HUES6 (cell line): ENCODE measurements around the gene KCND3.

ENCODE experiments used
- H3K27ac ChIP-seq: 2 replicates; pipeline ENCODE4 v1.7.0; 2013; ENCODE audit warnings: low read depth, mild to moderate bottlenecking, low read length, inconsistent platforms
- H3K27me3 ChIP-seq: 2 replicates; pipeline ENCODE4 v1.6.1; 2013; ENCODE audit warnings: low read length; ENCODE audit not compliant: control insufficient read depth, insufficient read depth
- H3K36me3 ChIP-seq: 2 replicates; pipeline ENCODE4 v1.6.1; 2013; ENCODE audit warnings: low read length; ENCODE audit not compliant: control insufficient read depth, insufficient read depth
- H3K4me1 ChIP-seq: 2 replicates; pipeline ENCODE4 v1.6.1; 2013; ENCODE audit warnings: low read length; ENCODE audit not compliant: control insufficient read depth, insufficient read depth
- H3K4me3 ChIP-seq: 2 replicates; pipeline ENCODE4 v1.5.1; 2013; ENCODE audit warnings: low read depth, low read length
- H3K9ac ChIP-seq: one replicate; pipeline ENCODE4 v1.6.1; 2013; ENCODE audit warnings: mild to moderate bottlenecking, low read length
- H3K9me3 ChIP-seq: 2 replicates; pipeline ENCODE4 v1.6.1; 2013; ENCODE audit warnings: low read depth, low read length; ENCODE audit not compliant: control insufficient read depth, insufficient read depth

The KCND3 gene

DNA sequence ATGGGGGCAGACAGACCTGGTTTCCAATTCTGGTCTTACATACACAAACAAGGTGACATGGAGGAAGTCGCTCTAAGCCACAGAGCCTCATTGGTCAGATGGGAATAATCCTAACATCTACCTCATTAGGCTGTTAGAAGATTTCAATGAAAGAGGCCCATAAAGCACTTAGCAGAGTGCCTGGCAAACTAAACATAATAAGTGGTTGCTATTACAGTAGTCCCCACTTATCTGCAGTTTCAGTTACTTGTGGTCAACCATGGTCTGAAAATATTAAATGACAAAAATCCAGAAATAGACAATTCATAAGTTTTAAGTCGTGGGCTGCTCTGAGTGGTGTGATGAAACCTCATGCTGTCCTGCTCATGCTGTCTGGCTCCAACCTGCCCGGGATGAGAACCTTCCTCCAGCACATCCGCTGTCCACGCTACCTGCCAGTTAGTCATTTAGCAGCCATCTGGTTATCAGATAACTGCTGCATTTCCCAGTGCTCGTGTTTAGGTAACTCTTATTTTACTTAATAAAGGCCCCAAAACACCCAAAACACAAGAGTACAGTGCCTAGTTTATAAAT is 121.5 kb downstream of the KCND3 start:
- Histone ChIP-seq H3K9ac (no peak overlapping the region), H3K27me3 (peaks cover 29% of the 10 kb centered on the region; the same call in 1 of the 2 replicates), H3K4me1 (no peaks in the 10 kb centered on the region), H3K27ac (no peak overlapping the region), H3K9me3 (no peaks in the 10 kb centered on the region), H3K4me3 (no peak overlapping the region), H3K36me3 (no peaks in the 10 kb centered on the region)

DNA sequence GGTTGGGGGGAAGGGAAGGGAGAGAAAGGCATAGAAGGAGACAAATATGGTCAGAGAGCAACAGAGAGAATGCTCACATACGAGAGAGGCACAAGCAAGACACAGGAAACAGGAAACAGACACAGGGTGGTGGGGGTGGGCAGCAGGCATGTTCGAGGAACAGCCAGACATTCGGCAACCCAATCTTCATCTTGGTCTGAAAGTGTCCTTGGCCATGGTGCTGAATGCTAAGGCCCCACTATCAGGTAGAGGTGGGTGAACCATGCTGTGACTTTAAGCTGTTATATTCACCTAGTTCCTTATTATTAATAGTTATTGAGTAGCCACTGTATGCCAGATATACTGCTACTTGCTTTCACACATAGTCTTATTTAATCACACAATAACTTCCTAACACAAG is 124.6 kb downstream of the KCND3 start:
- no peaks in the 10 kb centered on the region for H3K36me3 ChIP-seq
- peaks cover 2% of the 10 kb centered on the region; the same call in 1 of the 2 replicates for H3K27me3 ChIP-seq
- no peak overlapping the region for H3K4me3 ChIP-seq
- no peaks in the 10 kb centered on the region for H3K4me1 ChIP-seq
- H3K9ac ChIP-seq: no peak overlapping the region
- H3K27ac ChIP-seq: no peak overlapping the region
- H3K9me3 ChIP-seq: no peaks in the 10 kb centered on the region

DNA sequence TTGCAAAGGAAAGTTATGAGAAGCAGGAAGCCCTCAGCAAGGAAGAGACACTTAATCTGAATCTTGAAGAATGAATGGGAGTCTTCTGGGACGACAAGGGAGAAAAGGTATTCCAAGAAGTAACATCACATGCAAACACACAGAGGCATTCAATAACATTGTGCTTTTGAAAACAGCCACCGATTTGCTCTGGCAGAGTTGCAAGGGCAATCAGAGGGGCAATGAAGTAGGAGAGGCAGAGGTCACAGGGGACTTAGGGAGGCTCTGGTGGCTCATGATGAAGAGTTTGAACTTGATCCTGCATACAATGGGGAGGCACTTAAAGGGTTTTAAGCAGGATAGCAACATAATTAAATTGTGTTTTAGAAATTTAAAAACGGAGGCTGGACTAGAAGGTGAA is 126.1 kb downstream of the KCND3 start:
- Histone ChIP-seq H3K36me3 (no peaks in the 10 kb centered on the region), H3K27me3 (no peaks in the 10 kb centered on the region), H3K9ac (no peak overlapping the region), H3K9me3 (no peaks in the 10 kb centered on the region), H3K27ac (no peak overlapping the region), H3K4me1 (no peaks in the 10 kb centered on the region), H3K4me3 (no peak overlapping the region)

DNA sequence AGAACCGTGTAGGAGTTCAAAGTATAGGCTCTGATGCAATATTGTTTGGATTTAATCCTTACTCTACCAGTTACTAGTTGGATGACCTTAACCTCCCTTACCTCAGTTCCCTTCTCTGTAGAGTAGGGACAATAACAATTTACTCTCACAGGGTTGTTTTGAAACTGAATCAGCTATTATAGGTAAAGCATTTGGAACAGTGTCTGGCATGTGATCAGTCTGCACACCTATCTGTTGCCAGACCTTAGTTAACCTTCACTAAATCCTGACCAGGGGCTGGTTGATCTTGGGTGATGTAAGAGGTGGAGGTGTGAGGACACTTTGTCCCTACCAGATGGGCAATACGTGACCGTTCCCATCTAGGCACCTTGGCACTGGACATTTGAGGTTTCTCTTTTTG is 126.9 kb downstream of the KCND3 start:
- Histone ChIP-seq H3K4me3 (no peak overlapping the region), H3K9me3 (no peaks in the 10 kb centered on the region), H3K27ac (no peak overlapping the region), H3K9ac (no peak overlapping the region), H3K36me3 (no peaks in the 10 kb centered on the region), H3K27me3 (no peaks in the 10 kb centered on the region), H3K4me1 (no peaks in the 10 kb centered on the region)

DNA sequence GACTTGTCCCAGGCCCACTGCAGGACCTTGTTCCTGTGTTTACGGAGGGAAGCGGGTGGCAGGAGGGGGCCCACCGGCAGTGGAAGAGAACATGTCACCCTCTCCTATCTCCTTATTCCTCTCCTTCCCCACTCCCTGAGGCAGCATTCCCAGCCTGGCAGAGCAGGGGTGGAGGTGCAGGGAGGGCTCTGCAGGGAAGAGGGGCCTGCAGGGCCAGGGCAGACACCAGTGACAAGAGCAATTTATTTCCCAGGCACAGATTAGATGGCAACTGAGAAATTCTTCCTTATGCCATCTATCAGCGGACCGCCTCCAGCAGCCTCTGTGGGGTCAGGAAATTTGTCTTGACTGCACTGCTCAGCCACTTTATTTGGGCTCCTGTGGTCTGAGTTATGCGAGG is 127.9 kb downstream of the KCND3 start:
- Histone ChIP-seq H3K9ac (no peak overlapping the region), H3K27me3 (0 out of 2 replicates have a peak, but pooled peaks cover 6% of the 10 kb centered on the region), H3K4me1 (peaks cover 8% of the 10 kb centered on the region), H3K36me3 (no peaks in the 10 kb centered on the region), H3K4me3 (no peak overlapping the region), H3K9me3 (no peaks in the 10 kb centered on the region), H3K27ac (no peak overlapping the region)

DNA sequence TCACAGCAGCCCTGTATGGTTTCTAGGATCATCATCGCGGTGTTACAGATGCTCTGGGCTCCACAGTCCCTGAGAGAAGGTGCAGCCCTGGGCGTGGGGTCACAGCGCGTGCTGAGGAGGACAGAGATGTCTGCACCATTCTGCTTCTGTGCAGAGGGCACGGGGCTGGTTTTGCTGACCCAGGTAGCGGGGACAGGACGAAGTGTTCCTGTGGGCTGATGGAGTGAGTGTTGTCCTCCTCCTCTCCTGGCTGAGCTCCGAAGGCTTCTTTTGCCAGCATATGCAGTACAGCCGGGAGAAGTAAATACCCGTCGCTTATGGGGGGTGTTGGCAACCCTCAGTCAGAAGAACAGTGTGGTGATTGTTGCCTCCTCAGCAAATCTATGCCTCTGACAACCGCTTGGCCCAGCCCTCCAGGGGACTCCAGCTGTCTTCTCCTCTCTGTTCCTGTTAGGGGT is 132.2 kb downstream of the KCND3 start:
- no peak overlapping the region for H3K27ac ChIP-seq

DNA sequence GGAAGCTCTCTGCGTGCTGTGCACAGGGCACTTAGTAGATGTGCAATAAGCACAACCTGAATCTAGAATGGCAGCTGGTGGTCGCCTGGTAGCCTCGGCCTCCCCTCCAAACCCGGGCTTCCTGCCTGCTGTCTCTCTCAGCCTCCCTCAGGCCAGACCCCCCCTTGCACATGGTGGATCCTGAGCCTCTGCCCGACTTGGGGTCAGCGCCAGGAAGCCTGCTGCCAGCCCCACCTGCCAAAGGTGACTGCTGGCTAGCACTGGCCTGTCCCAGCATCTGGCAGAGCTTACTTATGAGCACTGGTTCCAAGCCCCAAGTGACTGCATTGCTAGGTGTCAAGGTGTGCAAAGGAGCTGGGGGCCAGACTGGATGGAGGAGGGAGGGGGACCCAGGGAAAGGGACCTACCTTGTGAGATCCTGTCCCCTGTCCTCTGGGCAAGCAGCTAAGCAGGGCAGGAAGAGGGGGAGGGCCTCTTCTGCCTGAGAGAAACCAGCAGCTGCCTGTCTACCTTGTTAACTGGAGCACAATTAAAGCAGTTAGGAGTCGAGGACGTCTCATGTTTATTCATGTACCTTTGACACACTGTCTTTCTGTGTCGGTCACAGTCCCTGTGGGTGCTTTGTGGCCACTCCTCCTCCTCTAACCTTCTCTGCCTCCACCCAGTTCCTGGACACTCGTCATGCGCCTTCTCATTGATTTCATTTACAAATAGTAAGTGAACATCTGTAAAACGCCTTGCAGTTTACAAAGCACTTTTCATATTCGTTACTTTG is 132.9 kb downstream of the KCND3 start:
- H3K9ac ChIP-seq: no peak overlapping the region
- H3K4me3 ChIP-seq: no peak overlapping the region
- H3K36me3 ChIP-seq: no peaks in the 10 kb centered on the region
- H3K27ac ChIP-seq: no peak overlapping the region
- peaks cover 40% of the 10 kb centered on the region for H3K4me1 ChIP-seq
- H3K9me3 ChIP-seq: 0 out of 2 replicates have a peak, but pooled peaks cover 4% of the 10 kb centered on the region
- peaks cover 24% of the 10 kb centered on the region; the same call in 1 of the 2 replicates for H3K27me3 ChIP-seq

More for the DNA sequence above, 132.2 kb downstream of the KCND3 start:
- H3K4me1 ChIP-seq: peaks cover 34% of the 10 kb centered on the region
- H3K36me3 ChIP-seq: no peaks in the 10 kb centered on the region
- no peak overlapping the region for H3K4me3 ChIP-seq
- 0 out of 2 replicates have a peak, but pooled peaks cover 4% of the 10 kb centered on the region for H3K9me3 ChIP-seq
- H3K9ac ChIP-seq: no peak overlapping the region
- H3K27me3 ChIP-seq: peaks cover 21% of the 10 kb centered on the region; the same call in 1 of the 2 replicates

DNA sequence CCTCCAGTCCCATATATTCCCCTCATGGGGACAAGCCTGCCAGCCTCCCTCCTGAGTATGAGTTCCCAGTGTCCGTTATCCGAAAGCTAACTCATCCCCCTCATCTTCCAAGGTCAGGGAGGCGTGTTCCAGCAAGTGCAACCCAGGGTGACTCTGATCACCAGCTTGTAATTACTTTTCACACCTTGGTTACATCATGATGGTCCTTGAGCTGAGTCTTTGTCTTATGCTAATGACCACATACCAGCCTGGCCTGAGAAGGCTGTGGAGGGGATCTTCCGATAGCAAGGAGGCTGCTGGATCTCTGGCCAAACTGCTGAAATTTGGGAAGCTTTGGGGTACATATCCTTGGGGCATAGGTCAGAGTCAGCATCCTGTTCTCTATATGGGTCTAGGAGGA is 134.2 kb downstream of the KCND3 start:
- Histone ChIP-seq H3K27me3 (peaks cover 24% of the 10 kb centered on the region; the same call in 1 of the 2 replicates), H3K27ac (no peak overlapping the region), H3K9me3 (0 out of 2 replicates have a peak, but pooled peaks cover 4% of the 10 kb centered on the region), H3K4me3 (no peak overlapping the region), H3K9ac (no peak overlapping the region), H3K4me1 (peaks cover 46% of the 10 kb centered on the region), H3K36me3 (no peaks in the 10 kb centered on the region)

DNA sequence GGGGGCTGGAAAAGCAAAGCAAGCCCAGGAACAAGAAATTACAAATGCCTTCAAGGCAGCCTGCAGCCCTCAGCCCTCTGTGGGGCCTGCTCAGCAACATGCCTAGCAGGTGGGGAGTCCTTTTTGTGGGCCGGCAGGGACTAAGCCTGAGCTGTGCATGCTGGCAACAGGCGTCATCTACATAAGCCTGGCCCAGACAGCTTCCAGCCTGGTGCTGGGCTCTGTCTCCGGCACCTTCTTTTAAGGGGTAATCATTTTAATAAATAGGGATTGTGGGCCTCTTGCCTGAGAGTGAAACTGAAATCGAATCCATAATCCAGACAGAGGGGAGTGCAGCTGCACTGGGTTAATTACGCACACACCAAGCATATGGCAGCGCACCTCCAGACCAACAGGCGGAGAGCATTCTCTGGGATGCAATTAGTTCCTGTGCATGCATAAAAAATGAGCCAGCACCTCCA is 137.2 kb downstream of the KCND3 start:
- H3K36me3 ChIP-seq: no peaks in the 10 kb centered on the region
- H3K4me1 ChIP-seq: peaks cover 46% of the 10 kb centered on the region
- H3K27ac ChIP-seq: no peak overlapping the region
- H3K4me3 ChIP-seq: no peak overlapping the region
- H3K9me3 ChIP-seq: 0 out of 2 replicates have a peak, but pooled peaks cover 4% of the 10 kb centered on the region
- H3K27me3 ChIP-seq: peaks cover 29% of the 10 kb centered on the region; the same call in 1 of the 2 replicates
- no peak overlapping the region for H3K9ac ChIP-seq

DNA sequence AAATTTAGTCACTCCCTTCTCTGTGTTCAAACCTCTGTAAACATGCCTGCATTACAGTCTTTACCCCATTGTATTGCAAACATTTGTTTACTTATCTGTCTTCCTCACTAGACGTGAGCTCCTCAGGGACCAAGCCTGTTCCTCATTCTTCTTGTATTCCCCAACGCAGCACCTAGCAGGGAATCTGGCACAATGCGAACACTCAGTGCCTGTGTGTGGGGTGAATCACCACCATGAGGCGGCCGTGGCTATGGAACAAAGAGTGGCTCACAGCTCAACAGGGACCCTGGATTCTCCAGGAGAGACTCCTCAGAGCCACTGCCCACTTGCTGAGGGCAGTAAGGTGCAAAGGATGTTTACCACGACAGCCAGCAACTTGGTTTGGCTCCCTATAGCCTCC is 137.9 kb downstream of the KCND3 start:
- no peaks in the 10 kb centered on the region for H3K36me3 ChIP-seq
- H3K9ac ChIP-seq: no peak overlapping the region
- peaks cover 39% of the 10 kb centered on the region for H3K4me1 ChIP-seq
- no peak overlapping the region for H3K27ac ChIP-seq
- peaks cover 23% of the 10 kb centered on the region; the same call in 1 of the 2 replicates for H3K27me3 ChIP-seq
- no peak overlapping the region for H3K4me3 ChIP-seq
- 0 out of 2 replicates have a peak, but pooled peaks cover 4% of the 10 kb centered on the region for H3K9me3 ChIP-seq

DNA sequence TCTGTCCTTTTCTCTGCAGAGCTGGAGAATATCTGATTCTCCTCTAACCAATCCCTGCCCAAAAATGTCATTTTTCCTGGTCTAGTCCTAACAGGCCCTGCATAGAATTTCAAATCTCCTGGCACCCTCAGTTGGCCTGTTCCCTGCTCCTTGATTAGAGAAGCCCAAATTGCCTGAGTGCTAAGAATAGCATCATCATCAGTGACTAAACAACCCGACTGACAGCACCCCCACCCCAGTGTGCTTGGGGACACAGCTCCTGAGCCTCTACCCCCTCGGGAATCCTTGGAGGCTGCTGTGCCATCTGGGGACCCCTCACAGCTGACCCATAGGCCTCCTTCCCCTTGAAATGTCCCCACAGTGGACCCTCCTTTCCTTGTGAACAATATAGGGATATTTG is 139.4 kb downstream of the KCND3 start:
- Histone ChIP-seq H3K9me3 (0 out of 2 replicates have a peak, but pooled peaks cover 4% of the 10 kb centered on the region), H3K27ac (no peak overlapping the region), H3K9ac (no peak overlapping the region), H3K4me3 (no peak overlapping the region), H3K27me3 (peaks cover 13% of the 10 kb centered on the region; the same call in 1 of the 2 replicates), H3K4me1 (peaks cover 24% of the 10 kb centered on the region), H3K36me3 (no peaks in the 10 kb centered on the region)
